GM19023 (cell line): ENCODE measurements around the gene CERKL.

Experiments
- ATAC-seq: cut with Tn5 transposase; IDR thresholded peaks from one replicate; pipeline ENCODE4 v1.9.1; 2021; ENCODE audit warnings: mild to moderate bottlenecking, moderate library complexity; ENCODE audit not compliant: unreplicated experiment

The CERKL gene

GRCh38 chr2:181578829-181579228 lies 78.1 kb downstream of the CERKL start:
- ATAC-seq: no peak

GRCh38 chr2:181576431-181576830 lies 80.5 kb downstream of the CERKL start:
- ATAC-seq: no peak

DNA sequence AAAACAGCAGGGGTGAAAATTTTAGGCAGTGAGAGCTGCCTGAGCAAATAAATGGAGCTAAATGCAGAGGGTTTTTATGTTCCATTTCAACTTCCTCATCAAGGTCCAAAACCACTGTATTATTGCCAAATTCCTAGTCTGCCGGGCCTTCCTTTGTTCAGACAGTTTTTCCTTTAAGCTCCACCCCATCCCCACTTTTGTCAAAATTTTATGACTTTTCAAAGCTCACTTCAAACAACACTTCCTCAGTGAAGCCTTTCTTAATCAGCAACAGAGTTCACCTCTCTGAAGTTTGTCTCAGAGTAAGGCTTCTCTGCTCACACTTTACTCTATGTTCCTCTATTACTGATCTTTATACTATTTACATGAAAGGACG lies 81.3 kb downstream of the CERKL start:
- no peak for ATAC-seq

GRCh38 chr2:181575024-181575649 lies 81.8 kb downstream of the CERKL start:
- ATAC-seq: no peak

DNA sequence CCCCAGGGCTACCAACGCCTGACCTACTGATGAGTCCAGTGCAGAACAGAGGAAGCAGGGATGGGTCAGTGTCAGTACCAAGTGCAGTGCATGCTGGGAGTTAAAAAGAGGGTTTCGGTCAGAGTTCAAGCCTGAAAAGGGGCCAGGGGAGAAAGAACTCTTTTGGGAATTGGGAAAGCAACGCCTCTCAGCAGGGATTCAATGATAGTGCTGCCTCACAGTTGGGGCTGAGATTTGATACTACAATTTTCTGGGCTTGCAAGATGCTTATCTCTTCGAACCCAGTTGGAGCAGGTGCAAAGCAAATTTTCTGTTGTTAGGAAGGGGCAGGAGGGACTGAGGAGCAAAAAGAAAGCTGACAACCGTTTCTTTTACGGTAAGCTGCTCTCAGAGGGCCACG lies 82.6 kb downstream of the CERKL start:
- ATAC-seq: no peak

DNA sequence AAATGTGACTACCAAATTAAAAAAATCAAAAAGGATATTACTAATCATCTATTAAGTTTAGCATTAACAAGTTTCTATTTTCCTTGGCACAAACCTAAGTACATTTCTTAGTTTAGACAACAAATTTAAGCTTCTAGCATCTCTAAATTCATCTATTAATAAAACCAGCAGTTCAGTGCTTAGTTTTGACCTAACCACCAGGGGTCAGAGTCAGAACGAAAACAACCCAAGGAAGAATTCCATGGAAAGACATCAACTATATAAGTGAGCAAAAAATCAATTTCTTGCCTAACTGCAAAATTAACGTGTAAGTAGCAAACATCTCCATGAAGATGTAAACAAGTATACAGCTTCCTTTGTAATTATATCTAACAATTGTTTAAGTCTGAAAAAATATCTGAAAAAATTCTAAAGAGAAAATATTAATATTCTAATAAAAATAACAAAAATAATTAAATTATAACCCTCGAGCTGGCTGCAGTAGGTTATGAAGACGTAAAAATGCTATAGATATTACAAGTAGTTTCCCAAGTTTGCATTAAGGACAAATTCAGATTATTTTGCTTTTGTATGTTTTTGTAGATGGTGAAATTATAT lies 83.7 kb downstream of the CERKL start:
- no peak for ATAC-seq

DNA sequence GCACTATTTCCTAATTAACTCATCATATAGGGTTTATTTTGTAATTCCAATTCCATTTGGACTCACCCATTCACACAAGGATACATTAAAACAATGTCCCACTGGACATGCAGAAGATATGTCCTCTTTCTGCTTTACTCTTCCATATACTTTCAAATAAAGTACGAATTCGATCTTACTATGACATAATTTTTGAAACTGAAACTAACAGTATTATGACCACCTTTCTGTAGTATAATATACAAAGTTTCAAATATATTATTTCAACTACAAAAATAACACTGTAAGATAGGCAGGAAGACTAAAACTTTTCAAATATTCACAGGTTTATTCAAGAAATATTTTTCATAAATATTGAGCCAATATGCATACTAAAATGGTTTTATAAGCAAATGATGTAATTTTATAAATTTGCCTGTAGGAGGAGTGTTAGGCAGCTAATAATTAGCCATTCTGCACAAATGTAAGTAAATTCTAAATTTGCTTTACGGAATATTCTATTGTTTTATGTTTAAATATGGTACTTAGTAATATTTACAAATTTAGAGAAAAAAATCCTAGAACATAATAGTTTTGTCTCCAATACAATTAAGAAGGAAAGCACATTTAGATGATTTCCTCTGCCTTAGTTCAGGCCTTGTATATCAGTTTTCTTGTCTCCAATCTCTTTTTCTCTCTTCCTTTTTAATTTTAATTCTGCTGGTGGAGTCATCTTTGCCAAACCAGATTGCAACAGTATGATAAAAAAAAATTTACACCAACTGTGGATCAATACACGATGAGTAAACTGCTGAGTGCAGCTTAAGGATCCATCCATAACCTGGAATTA lies 85.9 kb downstream of the CERKL start:
- ATAC-seq: no peak

DNA sequence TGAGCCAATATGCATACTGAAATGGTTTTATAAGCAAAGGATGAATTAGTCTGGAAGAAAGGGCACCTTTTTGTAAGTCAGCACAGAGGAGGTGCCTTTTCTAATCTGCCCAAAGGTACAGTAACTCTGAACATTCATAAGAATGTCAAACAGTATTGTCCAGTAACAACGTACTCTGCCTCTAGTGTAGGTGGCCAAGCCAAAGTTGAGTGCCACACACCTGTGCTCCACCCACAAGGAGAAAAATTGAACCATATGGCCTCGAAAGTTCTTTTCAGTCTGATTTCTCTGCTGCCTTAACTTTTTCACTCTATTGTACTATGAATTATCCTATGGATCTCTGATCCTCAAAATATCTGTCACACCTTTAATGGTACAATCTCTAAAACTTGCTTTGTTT lies 86.8 kb downstream of the CERKL start:
- no peak for ATAC-seq

DNA sequence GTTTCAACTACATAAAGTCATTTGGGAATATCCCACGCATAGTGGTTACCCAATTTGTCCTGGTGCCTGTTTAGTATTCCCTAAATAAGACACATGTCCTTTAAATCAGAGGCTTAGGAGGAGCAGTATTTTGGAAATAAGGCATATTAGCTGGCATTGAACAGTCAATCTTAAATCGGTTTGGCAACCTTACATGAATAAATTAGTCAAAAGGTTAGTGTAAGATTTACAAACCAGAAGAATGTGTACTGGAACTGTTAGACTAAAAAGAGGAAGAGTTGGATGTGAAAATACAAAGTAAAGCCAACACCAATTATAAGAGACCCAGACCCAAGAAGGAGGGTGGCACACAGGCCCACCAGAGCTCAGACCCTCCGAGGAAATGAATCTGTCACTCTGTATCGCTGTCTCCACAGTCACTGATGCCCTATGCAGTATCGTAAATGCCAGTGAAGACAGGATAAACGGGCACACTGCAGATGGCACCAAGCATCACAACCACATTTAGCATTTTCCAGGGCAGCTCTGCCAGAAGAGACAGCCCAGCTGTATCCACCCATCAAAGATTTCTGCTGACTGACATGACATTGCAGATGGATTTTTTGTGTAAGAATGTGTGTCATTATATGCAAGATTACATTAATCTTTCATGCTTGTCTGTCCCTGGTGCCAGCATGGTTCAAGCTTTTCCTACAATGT lies 90.4 kb downstream of the CERKL start:
- no peak for ATAC-seq

- no peak for ATAC-seq
Observed at GRCh38 chr2:181563101-181563692, 93.7 kb downstream of the CERKL start.

DNA sequence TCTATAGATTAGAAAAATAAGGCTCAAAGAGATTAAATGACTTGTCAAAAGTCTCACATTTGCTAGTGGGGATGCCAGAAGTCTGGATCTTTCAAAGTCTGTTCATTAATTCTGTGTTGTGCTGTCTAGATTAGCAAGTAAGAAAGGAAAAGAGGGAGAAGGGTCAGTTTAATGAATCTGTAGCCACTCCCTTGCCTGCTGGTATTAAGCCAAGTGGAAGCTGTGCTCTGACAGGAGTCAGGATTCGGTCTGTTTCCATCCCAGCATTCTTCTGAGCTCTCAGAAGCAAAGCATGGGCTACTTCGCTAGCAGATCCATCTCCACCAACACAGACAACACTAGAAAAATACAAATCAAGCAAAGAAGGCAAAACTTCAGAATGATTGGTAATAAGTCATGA lies 98.5 kb downstream of the CERKL start:
- no peak for ATAC-seq

- no peak for ATAC-seq
Observed at GRCh38 chr2:181554061-181554830, 102.7 kb downstream of the CERKL start.

DNA sequence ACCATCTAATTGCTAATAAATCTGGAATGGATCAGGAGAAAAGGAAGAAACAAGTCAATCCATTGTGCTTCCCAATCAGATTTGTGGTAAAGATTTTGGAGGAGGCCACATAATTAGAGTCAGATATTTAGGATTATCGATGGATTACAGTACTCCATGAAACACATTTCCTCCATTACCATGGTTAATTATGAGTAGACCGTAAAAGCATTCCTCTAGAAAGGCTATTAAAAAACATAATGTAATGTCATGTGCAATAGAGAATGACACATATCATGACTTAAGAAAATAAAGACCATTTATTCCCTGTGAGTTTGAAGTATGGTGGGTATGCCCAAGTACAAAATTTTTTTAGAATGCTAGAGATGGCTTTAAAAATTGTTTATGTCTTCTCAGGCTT lies 103.7 kb downstream of the CERKL start:
- no peak for ATAC-seq

GRCh38 chr2:181552808-181553207 lies 104.1 kb downstream of the CERKL start:
- no peak for ATAC-seq

- ATAC-seq: no peak
Observed at GRCh38 chr2:181546086-181546485, 110.8 kb downstream of the CERKL start.

GRCh38 chr2:181542170-181542569 lies 114.7 kb downstream of the CERKL start:
- no peak for ATAC-seq

DNA sequence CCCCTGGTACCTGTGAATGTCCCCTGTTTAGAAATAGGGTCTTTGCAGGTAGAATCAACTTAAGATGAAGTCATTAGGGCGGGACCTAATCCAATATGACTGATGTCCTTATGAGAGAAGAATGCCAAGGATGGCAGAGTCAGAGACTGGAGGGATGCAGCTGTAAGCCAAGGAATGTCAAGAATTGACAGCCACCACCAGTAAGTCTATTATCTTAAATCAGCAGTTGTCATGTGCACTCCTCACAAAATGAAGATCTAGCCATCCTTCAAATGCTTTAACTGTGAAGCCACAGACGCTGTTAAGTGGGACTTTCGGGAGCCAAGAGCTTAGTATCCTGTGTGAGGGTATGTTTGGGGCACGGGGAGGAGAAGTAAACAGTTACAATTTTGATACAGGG lies 116.5 kb downstream of the CERKL start:
- no peak for ATAC-seq

DNA sequence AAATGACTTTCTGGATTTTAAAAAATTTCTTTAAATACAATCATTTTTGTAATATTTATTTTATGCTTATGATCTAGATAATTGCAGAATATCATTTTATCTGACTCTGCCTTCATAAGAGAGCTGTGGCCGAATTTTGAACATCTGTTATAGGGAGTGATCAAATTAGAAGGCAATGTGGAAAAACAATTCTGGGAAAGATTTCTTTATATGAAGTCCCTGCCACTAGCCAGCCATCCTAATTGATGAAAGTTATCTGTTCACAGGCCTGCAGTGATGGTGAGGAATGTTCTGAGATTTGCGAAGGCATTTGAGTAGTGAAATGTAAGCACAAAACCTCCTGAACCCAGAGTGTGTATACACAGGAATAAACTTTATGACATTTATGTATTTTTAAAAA lies 120.2 kb downstream of the CERKL start:
- no peak for ATAC-seq

GRCh38 chr2:181528441-181528840 lies 128.5 kb downstream of the CERKL start:
- ATAC-seq: no peak

DNA sequence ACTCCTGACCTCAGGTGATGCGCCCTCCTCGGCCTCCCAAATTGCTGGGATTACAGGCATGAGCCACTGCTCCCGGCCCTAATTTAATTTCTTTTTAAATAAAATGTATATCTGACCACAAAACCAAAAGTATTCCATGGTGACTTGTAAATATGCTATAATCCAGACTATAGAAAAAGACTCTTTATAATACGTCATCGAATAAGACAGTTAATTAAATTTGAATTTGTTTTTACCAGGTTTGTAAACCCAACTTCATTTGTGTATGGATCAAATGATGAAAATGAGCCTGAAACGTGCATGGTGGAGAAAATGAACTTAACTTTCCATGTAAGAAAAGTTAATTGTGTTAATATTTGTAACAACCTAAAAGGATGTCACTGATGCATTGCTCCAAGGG lies 129.8 kb downstream of the CERKL start:
- no peak for ATAC-seq

GRCh38 chr2:181526014-181526413 lies 130.9 kb downstream of the CERKL start:
- ATAC-seq: no peak
